T-helper 2 cell treated with Interferon-gamma antibody and Interleukin-4, amounts not matched to agents 5 μg/mL and 100 μg/mL, for 36 hours (primary cell): ENCODE results near the gene TMPRSS3.

Experiments used
- DNase-seq: peaks from one replicate; pipeline ENCODE4 v3.0.0; 2021; ENCODE audit warnings: low spot score
- H3K27ac Mint-ChIP-seq: one replicate; pipeline ENCODE4 v1.8.0; 2021; ENCODE audit warnings: mild to moderate bottlenecking, mixed read lengths
- H3K27me3 Mint-ChIP-seq: one replicate; pipeline ENCODE4 v1.8.0; 2021; ENCODE audit warnings: low read depth, mixed read lengths
- H3K36me3 Mint-ChIP-seq: one replicate; pipeline ENCODE4 v1.8.0; 2021; ENCODE audit warnings: low read depth, mixed read lengths
- H3K4me1 Mint-ChIP-seq: one replicate; pipeline ENCODE4 v1.8.0; 2021; ENCODE audit warnings: low read depth, mixed read lengths
- H3K4me3 Mint-ChIP-seq: one replicate; pipeline ENCODE4 v1.8.0; 2022; ENCODE audit warnings: mild to moderate bottlenecking, moderate library complexity, mixed read lengths
- H3K9me3 Mint-ChIP-seq: one replicate; pipeline ENCODE4 v1.8.0; 2021; ENCODE audit warnings: mixed read lengths

The TMPRSS3 gene

GRCh38 chr21:42396799-42397745, 1.2 kb upstream of the TMPRSS3 start:
- Mint-ChIP-seq H3K9me3 (peaks cover 7% of the 10 kb centered on the region), H3K36me3 (peaks cover 9% of the 10 kb centered on the region), H3K27me3 (no peaks in the 10 kb centered on the region), H3K4me3 (no peak overlapping the region), H3K4me1 (peaks cover 60% of the 10 kb centered on the region), H3K27ac (no peak overlapping the region)
- DNase-seq: no peak

- Mint-ChIP-seq H3K9me3 (no peaks in the 10 kb centered on the region), H3K27me3 (no peaks in the 10 kb centered on the region), H3K36me3 (peaks cover 4% of the 10 kb centered on the region), H3K4me1 (peaks cover 62% of the 10 kb centered on the region), H3K4me3 (no peak overlapping the region), H3K27ac (no peak overlapping the region)
- no peak for DNase-seq
These were observed 550 bp downstream of the TMPRSS3 start for GRCh38 chr21:42395302-42395701.

GRCh38 chr21:42393443-42393950, 2.4 kb downstream of the TMPRSS3 start:
- no peak for DNase-seq
- Mint-ChIP-seq H3K4me3 (peak overlapping the region; percentile 49), H3K27ac (peak overlapping the region; percentile 74), H3K27me3 (no peaks in the 10 kb centered on the region), H3K9me3 (no peaks in the 10 kb centered on the region), H3K36me3 (peaks cover 4% of the 10 kb centered on the region), H3K4me1 (peaks cover 66% of the 10 kb centered on the region)

- Mint-ChIP-seq H3K4me3 (peak overlapping the region; percentile 49), H3K36me3 (peaks cover 4% of the 10 kb centered on the region), H3K27ac (peak overlapping the region; percentile 74), H3K4me1 (peaks cover 65% of the 10 kb centered on the region), H3K9me3 (no peaks in the 10 kb centered on the region), H3K27me3 (no peaks in the 10 kb centered on the region)
- DNase-seq: peak; percentile 65
These were observed 3.0 kb downstream of the TMPRSS3 start for GRCh38 chr21:42392731-42393442.

- H3K9me3 Mint-ChIP-seq: no peaks in the 10 kb centered on the region
- no peak overlapping the region for H3K27ac Mint-ChIP-seq
- no peak overlapping the region for H3K4me3 Mint-ChIP-seq
- DNase-seq: no peak
- H3K27me3 Mint-ChIP-seq: no peaks in the 10 kb centered on the region
- H3K36me3 Mint-ChIP-seq: peaks cover 4% of the 10 kb centered on the region
- peaks cover 72% of the 10 kb centered on the region for H3K4me1 Mint-ChIP-seq
These were observed 4.6 kb downstream of the TMPRSS3 start for GRCh38 chr21:42391297-42391696.

- Mint-ChIP-seq H3K4me3 (peak overlapping the region; percentile 18), H3K36me3 (peaks cover 4% of the 10 kb centered on the region), H3K27ac (peak overlapping the region; percentile 9), H3K27me3 (no peaks in the 10 kb centered on the region), H3K9me3 (no peaks in the 10 kb centered on the region), H3K4me1 (peaks cover 74% of the 10 kb centered on the region)
- DNase-seq: no peak
These were observed 5.2 kb downstream of the TMPRSS3 start for GRCh38 chr21:42390696-42391095.

GRCh38 chr21:42390193-42390592, 5.7 kb downstream of the TMPRSS3 start:
- H3K27ac Mint-ChIP-seq: no peak overlapping the region
- no peak for DNase-seq
- H3K27me3 Mint-ChIP-seq: no peaks in the 10 kb centered on the region
- H3K4me3 Mint-ChIP-seq: peak overlapping the region; percentile 49
- H3K4me1 Mint-ChIP-seq: peaks cover 78% of the 10 kb centered on the region
- H3K36me3 Mint-ChIP-seq: peaks cover 6% of the 10 kb centered on the region
- H3K9me3 Mint-ChIP-seq: peaks cover under 1% of the 10 kb centered on the region

GRCh38 chr21:42389449-42389835, 6.4 kb downstream of the TMPRSS3 start:
- Mint-ChIP-seq H3K27ac (peak overlapping the region; percentile 61), H3K36me3 (peaks cover 9% of the 10 kb centered on the region), H3K27me3 (no peaks in the 10 kb centered on the region), H3K9me3 (peaks cover 4% of the 10 kb centered on the region), H3K4me1 (peaks cover 81% of the 10 kb centered on the region), H3K4me3 (peak overlapping the region; percentile 49)
- DNase-seq: no peak

- peaks cover 12% of the 10 kb centered on the region for H3K36me3 Mint-ChIP-seq
- DNase-seq: no peak
- H3K4me3 Mint-ChIP-seq: peak overlapping the region; percentile 45
- H3K27ac Mint-ChIP-seq: peak overlapping the region; percentile 34
- peaks cover 4% of the 10 kb centered on the region for H3K9me3 Mint-ChIP-seq
- no peaks in the 10 kb centered on the region for H3K27me3 Mint-ChIP-seq
- H3K4me1 Mint-ChIP-seq: peaks cover 86% of the 10 kb centered on the region
These were observed 7.0 kb downstream of the TMPRSS3 start for GRCh38 chr21:42388740-42389448.

GRCh38 chr21:42387843-42388340, 8.0 kb downstream of the TMPRSS3 start:
- Mint-ChIP-seq H3K27ac (no peak overlapping the region), H3K36me3 (peaks cover 14% of the 10 kb centered on the region), H3K4me3 (no peak overlapping the region), H3K9me3 (peaks cover 4% of the 10 kb centered on the region), H3K4me1 (peaks cover 78% of the 10 kb centered on the region), H3K27me3 (no peaks in the 10 kb centered on the region)
- no peak for DNase-seq

GRCh38 chr21:42387164-42387563, 8.7 kb downstream of the TMPRSS3 start:
- no peak overlapping the region for H3K4me3 Mint-ChIP-seq
- H3K27me3 Mint-ChIP-seq: no peaks in the 10 kb centered on the region
- H3K27ac Mint-ChIP-seq: no peak overlapping the region
- peaks cover 21% of the 10 kb centered on the region for H3K36me3 Mint-ChIP-seq
- peaks cover 11% of the 10 kb centered on the region for H3K9me3 Mint-ChIP-seq
- DNase-seq: no peak
- H3K4me1 Mint-ChIP-seq: peaks cover 73% of the 10 kb centered on the region

- Mint-ChIP-seq H3K9me3 (peaks cover 20% of the 10 kb centered on the region), H3K4me1 (peaks cover 67% of the 10 kb centered on the region), H3K27ac (no peak overlapping the region), H3K36me3 (peaks cover 30% of the 10 kb centered on the region), H3K4me3 (no peak overlapping the region), H3K27me3 (no peaks in the 10 kb centered on the region)
- no peak for DNase-seq
These were observed 9.7 kb downstream of the TMPRSS3 start for GRCh38 chr21:42386034-42386591.

- no peak for DNase-seq
- Mint-ChIP-seq H3K36me3 (peaks cover 29% of the 10 kb centered on the region), H3K4me1 (peaks cover 62% of the 10 kb centered on the region), H3K9me3 (peaks cover 20% of the 10 kb centered on the region), H3K27ac (no peak overlapping the region), H3K27me3 (no peaks in the 10 kb centered on the region), H3K4me3 (no peak overlapping the region)
These were observed 10.2 kb downstream of the TMPRSS3 start for GRCh38 chr21:42385619-42386018.
